ENCODE results near the gene EVX1.

- TF ChIP-seq, protein P1, sequence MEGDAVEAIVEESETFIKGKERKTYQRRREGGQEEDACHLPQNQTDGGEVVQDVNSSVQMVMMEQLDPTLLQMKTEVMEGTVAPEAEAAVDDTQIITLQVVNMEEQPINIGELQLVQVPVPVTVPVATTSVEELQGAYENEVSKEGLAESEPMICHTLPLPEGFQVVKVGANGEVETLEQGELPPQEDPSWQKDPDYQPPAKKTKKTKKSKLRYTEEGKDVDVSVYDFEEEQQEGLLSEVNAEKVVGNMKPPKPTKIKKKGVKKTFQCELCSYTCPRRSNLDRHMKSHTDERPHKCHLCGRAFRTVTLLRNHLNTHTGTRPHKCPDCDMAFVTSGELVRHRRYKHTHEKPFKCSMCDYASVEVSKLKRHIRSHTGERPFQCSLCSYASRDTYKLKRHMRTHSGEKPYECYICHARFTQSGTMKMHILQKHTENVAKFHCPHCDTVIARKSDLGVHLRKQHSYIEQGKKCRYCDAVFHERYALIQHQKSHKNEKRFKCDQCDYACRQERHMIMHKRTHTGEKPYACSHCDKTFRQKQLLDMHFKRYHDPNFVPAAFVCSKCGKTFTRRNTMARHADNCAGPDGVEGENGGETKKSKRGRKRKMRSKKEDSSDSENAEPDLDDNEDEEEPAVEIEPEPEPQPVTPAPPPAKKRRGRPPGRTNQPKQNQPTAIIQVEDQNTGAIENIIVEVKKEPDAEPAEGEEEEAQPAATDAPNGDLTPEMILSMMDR (optimal IDR thresholded peaks at IDR 0.05 in 1 of 3, IDR thresholded peaks at IDR 0.05 in 1 of 3, conservative IDR thresholded peaks at IDR 0.05 in 1 of 3; ENCODE audit: extremely low read depth in 1 of 3, insufficient read depth in 2 of 3, low read length in 3 of 3): no peak
- TF ChIP-seq EZH2 (IDR thresholded peaks at IDR 0.05; ENCODE audit: low read length): peak; percentile 22
Measured at GRCh38 chr7:27214239-27214950, 28.2 kb upstream of the EVX1 start.

Measured in keratinocyte (primary cell).